Endodermal cell (in vitro differentiated cells): ENCODE data around the gene ZP4. TPM values are rescaled to one million over a fixed set of nuclear protein-coding genes. Genes with fewer than 3 reads are reported as not detected.
A peak's percentile ranks its signal among the peaks of the same experiment; 100 is the strongest.

Experiments used
- DNase-seq: peaks from one replicate; pipeline ENCODE4 v3.0.0-alpha.2; 2017
- H3K27ac ChIP-seq: 2 replicates; pipeline ENCODE4 v1.5.1; 2013; ENCODE audit warnings: mild to moderate bottlenecking, low read depth, low read length, moderate library complexity
- H3K27me3 ChIP-seq: 2 replicates; pipeline ENCODE4 v1.6.1; 2013; ENCODE audit warnings: mild to moderate bottlenecking, low read length, moderate library complexity; ENCODE audit not compliant: insufficient read depth, control insufficient read depth, poor library complexity, severe bottlenecking
- H3K36me3 ChIP-seq: 2 replicates; pipeline ENCODE4 v1.7.0; 2013; ENCODE audit warnings: mild to moderate bottlenecking, low read length, moderate library complexity; ENCODE audit not compliant: control insufficient read depth, insufficient read depth
- H3K4me1 ChIP-seq: one replicate; pipeline ENCODE4 v1.7.0; 2013; ENCODE audit warnings: low read length; ENCODE audit not compliant: control insufficient read depth, insufficient read depth
- H3K4me3 ChIP-seq: 2 replicates; pipeline ENCODE4 v1.5.1; 2013; ENCODE audit warnings: mild to moderate bottlenecking, low read length, moderate library complexity
- H3K9ac ChIP-seq: 2 replicates; pipeline ENCODE4 v1.6.1; 2013; ENCODE audit warnings: mild to moderate bottlenecking, low read length, moderate library complexity; ENCODE audit not compliant: poor library complexity, severe bottlenecking; ENCODE audit errors: extremely low read depth
- H3K9me3 ChIP-seq: 2 replicates; pipeline ENCODE4 v1.6.1; 2013; ENCODE audit warnings: mild to moderate bottlenecking, low read length, moderate library complexity; ENCODE audit not compliant: control insufficient read depth
- H3K27ac Mint-ChIP-seq: 2 replicates; pipeline ENCODE4 v1.8.0; 2020; ENCODE audit warnings: mixed read lengths
- H3K27me3 Mint-ChIP-seq: 2 replicates; pipeline ENCODE4 v1.8.0; 2021; ENCODE audit warnings: mild to moderate bottlenecking, mixed read lengths; ENCODE audit not compliant: insufficient read depth
- H3K36me3 Mint-ChIP-seq: 2 replicates; pipeline ENCODE4 v1.8.0; 2020; ENCODE audit warnings: low read depth, mixed read lengths
- H3K4me1 Mint-ChIP-seq: 2 replicates; pipeline ENCODE4 v1.8.0; 2020; ENCODE audit warnings: mixed read lengths
- H3K4me3 Mint-ChIP-seq: 2 replicates; pipeline ENCODE4 v1.8.0; 2020; ENCODE audit warnings: mild to moderate bottlenecking, moderate library complexity, mixed read lengths
- H3K9me3 Mint-ChIP-seq: 2 replicates; pipeline ENCODE4 v1.8.0; 2020; ENCODE audit warnings: mild to moderate bottlenecking, mixed read lengths
- WGBS, 2 experiments: methylation state at CpG; one replicate each; pipeline versions ENCODE4 v1.1.5 to v1.1.7; 2013; ENCODE audit warnings: missing lambda C conversion rate in 2 of 2, mixed read lengths in 1 of 2; ENCODE audit not compliant: insufficient coverage in 1 of 2, insufficient read length in 1 of 2; 5-methylcytosine and 5-hydroxymethylcytosine counted together
- total RNA-seq, 2 donors: library from RNA; stranded (reverse); fragmentation: NEBNext Ultra II Directional in 1 of 2; extraction: Animal tissue kit (Norgen Biotek cat#: 25700) in 1 of 2; gene quantifications; 2 replicates in 1 of 2; 3 replicates in 1 of 2; pipeline ENCODE4 v1.2.1, GENCODE V29; 2021
- TF ChIP-seq, protein P1 (sequence below): fragments of 200-600 bp; sonication (generic); conservative IDR thresholded peaks from 2 replicates; pipeline ENCODE4 v1.5.0; 2021; ENCODE audit warnings: antibody characterized with exemption, mild to moderate bottlenecking

ZP4 gene
- total RNA-seq, 2 donors from 2014 or later: not detected

DNA sequence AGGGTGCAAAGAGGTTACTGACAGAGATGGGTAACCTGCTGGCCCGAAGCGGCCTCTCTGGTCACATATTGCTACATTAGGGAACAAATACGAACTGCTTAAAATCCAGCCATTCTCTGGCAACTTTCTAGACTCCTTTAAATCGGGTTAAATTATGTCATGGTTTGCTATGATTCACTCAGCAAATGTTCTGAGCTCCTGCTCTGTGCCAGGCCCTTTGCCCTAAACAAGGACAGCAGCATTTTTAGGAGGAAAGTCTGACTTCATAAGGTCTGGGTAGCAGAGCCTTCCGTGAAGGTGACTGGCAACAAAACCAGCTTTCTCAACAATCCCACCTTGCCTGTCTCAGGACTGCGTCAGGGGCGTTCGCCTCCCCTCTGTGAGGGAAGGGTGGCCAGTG is 15.4 kb downstream of the ZP4 start:
- Histone ChIP-seq H3K27me3 (no peaks in the 10 kb centered on the region), H3K27ac (no peak overlapping the region), H3K9me3 (no peaks in the 10 kb centered on the region), H3K9ac (no peak overlapping the region), H3K4me3 (no peak overlapping the region), H3K4me1 (no peaks in the 10 kb centered on the region), H3K36me3 (no peaks in the 10 kb centered on the region)
- no peaks in the 10 kb centered on the region for H3K9me3 Mint-ChIP-seq
- no peaks in the 10 kb centered on the region for H3K36me3 Mint-ChIP-seq
- H3K4me1 Mint-ChIP-seq: peaks cover 8% of the 10 kb centered on the region
- 95 to 96% methylated on average over 4 to 7 of the region's 8 CpGs for WGBS, 2 experiments
- TF ChIP-seq, protein P1, sequence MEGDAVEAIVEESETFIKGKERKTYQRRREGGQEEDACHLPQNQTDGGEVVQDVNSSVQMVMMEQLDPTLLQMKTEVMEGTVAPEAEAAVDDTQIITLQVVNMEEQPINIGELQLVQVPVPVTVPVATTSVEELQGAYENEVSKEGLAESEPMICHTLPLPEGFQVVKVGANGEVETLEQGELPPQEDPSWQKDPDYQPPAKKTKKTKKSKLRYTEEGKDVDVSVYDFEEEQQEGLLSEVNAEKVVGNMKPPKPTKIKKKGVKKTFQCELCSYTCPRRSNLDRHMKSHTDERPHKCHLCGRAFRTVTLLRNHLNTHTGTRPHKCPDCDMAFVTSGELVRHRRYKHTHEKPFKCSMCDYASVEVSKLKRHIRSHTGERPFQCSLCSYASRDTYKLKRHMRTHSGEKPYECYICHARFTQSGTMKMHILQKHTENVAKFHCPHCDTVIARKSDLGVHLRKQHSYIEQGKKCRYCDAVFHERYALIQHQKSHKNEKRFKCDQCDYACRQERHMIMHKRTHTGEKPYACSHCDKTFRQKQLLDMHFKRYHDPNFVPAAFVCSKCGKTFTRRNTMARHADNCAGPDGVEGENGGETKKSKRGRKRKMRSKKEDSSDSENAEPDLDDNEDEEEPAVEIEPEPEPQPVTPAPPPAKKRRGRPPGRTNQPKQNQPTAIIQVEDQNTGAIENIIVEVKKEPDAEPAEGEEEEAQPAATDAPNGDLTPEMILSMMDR: no peak
- no peak overlapping the region for H3K27ac Mint-ChIP-seq
- peaks cover 19% of the 10 kb centered on the region for H3K27me3 Mint-ChIP-seq
- H3K4me3 Mint-ChIP-seq: no peak overlapping the region
- DNase-seq: peak; percentile 15

DNA sequence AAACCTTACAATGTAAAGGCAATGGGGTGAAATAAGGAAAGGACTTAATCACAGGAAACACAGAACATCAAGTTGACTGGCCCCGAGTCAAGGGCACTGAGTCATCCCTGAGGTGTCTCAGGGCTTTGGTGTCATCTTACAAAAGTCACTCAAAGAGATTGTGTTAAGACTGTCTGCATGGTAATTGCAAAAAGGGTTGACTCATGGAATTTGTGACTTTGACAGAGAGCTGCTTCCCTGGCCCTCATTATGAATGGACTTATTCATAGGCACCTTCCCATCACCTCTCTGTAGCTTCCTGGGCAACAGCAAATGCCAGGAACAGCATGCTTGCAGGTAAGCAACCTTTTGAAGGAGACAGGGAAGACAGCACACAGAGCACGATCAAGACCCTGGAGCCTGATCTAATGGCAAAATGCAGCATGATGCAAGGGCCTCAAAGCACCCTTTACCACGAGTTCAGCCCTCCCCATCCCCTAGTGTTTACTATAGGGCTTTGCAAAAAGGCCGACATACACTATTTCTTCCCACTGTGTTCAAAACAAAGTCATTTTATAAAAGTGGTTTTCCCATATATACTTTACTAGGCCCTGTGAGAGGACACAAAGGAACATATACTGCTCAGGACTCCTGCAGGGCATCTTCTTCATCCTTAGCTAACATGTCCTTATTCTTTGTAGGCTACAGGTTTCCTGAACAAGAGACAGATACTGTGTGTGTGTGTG is 17.1 kb downstream of the ZP4 start:
- DNase-seq: peak; percentile 78
- peaks cover 10% of the 10 kb centered on the region for H3K4me1 Mint-ChIP-seq

DNA sequence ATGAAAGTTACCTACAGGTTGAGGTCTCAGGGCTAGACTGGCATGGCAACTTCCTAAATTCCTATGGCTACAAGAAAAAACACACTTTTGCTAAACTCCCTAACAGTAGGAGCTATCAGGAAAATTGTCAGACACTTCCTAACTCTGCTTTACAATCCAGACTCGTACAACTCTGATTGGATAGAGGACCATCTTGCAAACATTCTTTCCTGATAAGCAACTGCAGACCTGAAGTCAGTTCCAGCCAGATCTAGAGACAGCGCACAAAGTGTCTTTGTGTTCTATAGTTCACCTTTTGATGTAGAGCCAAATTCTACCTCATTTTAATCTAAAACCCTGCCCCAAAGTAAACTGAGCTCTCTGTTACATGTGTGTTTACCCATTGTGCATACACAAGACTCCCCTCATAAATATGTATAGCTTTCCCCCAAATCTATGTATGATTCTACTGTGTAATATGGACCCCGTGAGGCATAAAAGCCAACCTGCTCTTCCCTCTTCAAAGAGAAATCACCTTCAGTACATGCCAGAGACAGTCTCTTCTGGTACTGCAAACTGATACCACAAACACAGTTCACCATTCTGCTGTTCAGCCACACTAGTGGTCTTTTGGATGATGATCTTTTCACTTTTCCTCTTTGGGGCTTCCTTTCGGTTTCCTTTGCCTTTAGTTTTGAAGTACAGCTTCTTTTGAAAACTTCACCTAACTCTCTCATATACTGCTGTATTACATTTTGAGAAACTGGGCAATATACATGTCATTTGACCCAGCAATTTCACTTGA is 21.7 kb downstream of the ZP4 start:
- Mint-ChIP-seq H3K9me3 (no peaks in the 10 kb centered on the region), H3K27ac (no peak overlapping the region), H3K36me3 (no peaks in the 10 kb centered on the region), H3K27me3 (peaks cover 59% of the 10 kb centered on the region), H3K4me3 (no peak overlapping the region), H3K4me1 (peaks cover 26% of the 10 kb centered on the region)
- Histone ChIP-seq H3K4me3 (no peak overlapping the region), H3K9ac (no peak overlapping the region), H3K27ac (no peak overlapping the region), H3K9me3 (no peaks in the 10 kb centered on the region), H3K4me1 (peaks cover 4% of the 10 kb centered on the region), H3K27me3 (peaks cover 9% of the 10 kb centered on the region), H3K36me3 (no peaks in the 10 kb centered on the region)
- WGBS, 2 experiments: 91 to 97% methylated on average over 4 of the region's 4 CpGs
- no peak for DNase-seq
- TF ChIP-seq, protein P1: peak; percentile 15

More for the DNA sequence above, 17.1 kb downstream of the ZP4 start:
- peaks cover 30% of the 10 kb centered on the region for H3K27me3 Mint-ChIP-seq
- no peaks in the 10 kb centered on the region for H3K36me3 Mint-ChIP-seq
- H3K4me3 ChIP-seq: no peak overlapping the region
- no peak overlapping the region for H3K9ac ChIP-seq
- H3K27ac Mint-ChIP-seq: peak overlapping the region; percentile 69
- no peaks in the 10 kb centered on the region for H3K4me1 ChIP-seq
- TF ChIP-seq, protein P1: no peak
- no peak overlapping the region for H3K27ac ChIP-seq
- no peaks in the 10 kb centered on the region for H3K9me3 Mint-ChIP-seq
- H3K9me3 ChIP-seq: no peaks in the 10 kb centered on the region
- WGBS, 2 experiments: 24 to 58% methylated on average over 3 to 4 of the region's 4 CpGs
- no peaks in the 10 kb centered on the region for H3K27me3 ChIP-seq
- H3K4me3 Mint-ChIP-seq: no peak overlapping the region
- H3K36me3 ChIP-seq: no peaks in the 10 kb centered on the region
